GM12892 (cell line): Measurements from ENCODE around the gene BPIFB3.
"Not testable (repeated sequence)": the region's sequence is repeated elsewhere in the genome, so short reads cannot be mapped to it uniquely, and the experiment has no call there.

Experiments
- DNase-seq: peaks from one replicate; pipeline ENCODE4 v3.0.0; 2011; ENCODE audit not compliant: insufficient read length
- FAIRE-seq: peaks from 2 replicates; lab custom pipeline; 2011; peaks lifted over from hg19 to GRCh38; lab: Jason Lieb, UNC
- POLR2A ChIP-seq: IDR thresholded peaks from 2 replicates; pipeline ENCODE4 v1.6.1; 2011; ENCODE audit warnings: low read depth, low read length, control low read depth
- POLR2AphosphoS5 ChIP-seq: IDR thresholded peaks from 2 replicates; pipeline ENCODE4 v1.6.1; 2011; ENCODE audit warnings: low read depth, low read length, control low read depth
- TAF1 ChIP-seq: IDR thresholded peaks from 2 replicates; pipeline ENCODE4 v1.6.1; 2011; ENCODE audit warnings: low read depth, mild to moderate bottlenecking, control low read depth, low read length, borderline replicate concordance

BPIFB3 gene

GRCh38 chr20:33034115-33034514 is 19.6 kb upstream of the BPIFB3 start:
- TF ChIP-seq TAF1: no peak
- no peak for TF ChIP-seq POLR2A
- no peak for TF ChIP-seq POLR2AphosphoS5
- FAIRE-seq (no peak), DNase-seq (no peak)

GRCh38 chr20:33034901-33035492 is 18.7 kb upstream of the BPIFB3 start:
- FAIRE-seq: no peak

GRCh38 chr20:33037456-33037855 is 16.2 kb upstream of the BPIFB3 start:
- no peak for FAIRE-seq
- no peak for DNase-seq
- TF ChIP-seq POLR2AphosphoS5: no peak
- TF ChIP-seq POLR2A: no peak
- no peak for TF ChIP-seq TAF1

More at GRCh38 chr20:33034901-33035492, 18.7 kb upstream of the BPIFB3 start:
- TF ChIP-seq POLR2AphosphoS5: no peak
- no peak for TF ChIP-seq POLR2A
- no peak for TF ChIP-seq TAF1
- DNase-seq: no peak

GRCh38 chr20:33038243-33038642 is 15.5 kb upstream of the BPIFB3 start:
- TF ChIP-seq TAF1 (no peak), POLR2A (no peak), POLR2AphosphoS5 (no peak)
- FAIRE-seq (no peak), DNase-seq (no peak)

GRCh38 chr20:33042430-33042829 is 11.3 kb upstream of the BPIFB3 start:
- TF ChIP-seq POLR2AphosphoS5 (no peak), TAF1 (no peak), POLR2A (no peak)
- no peak for DNase-seq
- no peak for FAIRE-seq

- TF ChIP-seq TAF1 (no peak), POLR2A (no peak), POLR2AphosphoS5 (no peak)
- FAIRE-seq (no peak), DNase-seq (no peak)
Measured at GRCh38 chr20:33042983-33043730, 10.5 kb upstream of the BPIFB3 start.

- TF ChIP-seq POLR2AphosphoS5 (no peak), POLR2A (no peak)
- no peak for DNase-seq
- no peak for FAIRE-seq
Measured at GRCh38 chr20:33043731-33044181, 9.9 kb upstream of the BPIFB3 start.

- DNase-seq, FAIRE-seq: not testable (repeated sequence)
Measured at GRCh38 chr20:33045129-33045721, 8.5 kb upstream of the BPIFB3 start.

GRCh38 chr20:33046412-33046811 is 7.3 kb upstream of the BPIFB3 start:
- no peak for FAIRE-seq
- no peak for DNase-seq
- no peak for TF ChIP-seq POLR2AphosphoS5
- no peak for TF ChIP-seq POLR2A
- no peak for TF ChIP-seq TAF1

GRCh38 chr20:33051333-33051732 is 2.4 kb upstream of the BPIFB3 start:
- no peak for TF ChIP-seq POLR2AphosphoS5
- TF ChIP-seq TAF1: no peak
- no peak for TF ChIP-seq POLR2A
- FAIRE-seq (no peak), DNase-seq (no peak)

- FAIRE-seq (no peak), DNase-seq (no peak)
- TF ChIP-seq TAF1: no peak
- no peak for TF ChIP-seq POLR2AphosphoS5
- no peak for TF ChIP-seq POLR2A
Measured at GRCh38 chr20:33054381-33054780, 678 bp downstream of the BPIFB3 start.

- TF ChIP-seq TAF1 (no peak), POLR2AphosphoS5 (no peak), POLR2A (no peak)
- DNase-seq: no peak
- FAIRE-seq: no peak
Measured at GRCh38 chr20:33054791-33055190, 1.1 kb downstream of the BPIFB3 start.
